ENCODE results near the gene RNF7.
A peak's percentile ranks its signal among the peaks of the same experiment; 100 is the strongest.
"Not testable (repeated sequence)": the region's sequence is repeated elsewhere in the genome, so short reads cannot be mapped to it uniquely, and the experiment has no call there.

RNF7 gene

DNA sequence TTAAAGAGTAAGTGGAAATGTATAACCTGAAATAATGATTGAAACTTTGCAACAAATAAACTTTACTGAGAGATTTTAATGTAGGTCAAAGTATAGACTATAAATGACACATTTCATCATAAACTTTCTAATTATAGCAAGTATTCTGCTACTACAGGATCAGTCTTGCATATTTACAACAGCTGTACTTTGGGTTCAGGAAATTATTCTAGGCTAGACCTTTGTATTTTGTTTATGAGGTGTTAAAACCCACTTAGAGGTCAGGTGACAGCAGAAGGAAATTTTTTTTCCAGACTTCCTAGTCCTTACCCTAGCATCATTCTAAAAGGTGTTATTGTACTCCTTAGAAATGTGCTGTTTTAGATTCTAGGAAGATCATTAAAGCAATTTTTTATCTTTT, 2.3 kb downstream of the RNF7 start:
- H3K4me1 ChIP-seq: peaks cover 18% of the 10 kb centered on the region
- peaks cover 22% of the 10 kb centered on the region for H3K36me3 ChIP-seq (replicated peaks)
- no peaks in the 10 kb centered on the region for H3K9me3 ChIP-seq
- peak in 1 of 2 experiments; percentile 39 for DNase-seq (ENCODE audit: low spot score in 2 of 2)
- H3K4me3 ChIP-seq: no peak overlapping the region
- H3K27me3 ChIP-seq (ENCODE audit: low read depth): no peaks in the 10 kb centered on the region
- in situ Hi-C loops (cut with MboI; ENCODE audit: low sequenced_read_pairs): no loop called here

DNA sequence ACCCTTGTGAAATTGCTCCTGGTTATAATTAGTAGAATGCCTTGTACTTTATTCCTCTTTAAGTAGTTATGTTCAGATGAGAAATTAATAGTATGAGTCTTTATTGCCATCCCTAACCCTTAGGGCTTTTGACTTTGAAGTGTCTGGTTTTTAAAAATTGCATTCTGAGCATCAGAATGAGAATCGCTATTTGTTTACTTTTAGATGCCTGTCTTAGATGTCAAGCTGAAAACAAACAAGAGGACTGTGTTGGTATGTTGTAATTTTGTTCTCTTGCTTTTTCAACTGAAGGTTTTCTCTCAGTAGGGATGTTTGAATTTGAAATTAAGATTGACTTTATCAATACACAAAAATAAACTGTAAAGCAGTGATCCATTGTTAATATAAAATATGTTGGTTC, 5.2 kb downstream of the RNF7 start:
- Histone ChIP-seq H3K4me3 (no peak overlapping the region), H3K27me3 (ENCODE audit: low read depth) (no peaks in the 10 kb centered on the region), H3K36me3 (replicated peaks) (peaks cover 42% of the 10 kb centered on the region)

DNA sequence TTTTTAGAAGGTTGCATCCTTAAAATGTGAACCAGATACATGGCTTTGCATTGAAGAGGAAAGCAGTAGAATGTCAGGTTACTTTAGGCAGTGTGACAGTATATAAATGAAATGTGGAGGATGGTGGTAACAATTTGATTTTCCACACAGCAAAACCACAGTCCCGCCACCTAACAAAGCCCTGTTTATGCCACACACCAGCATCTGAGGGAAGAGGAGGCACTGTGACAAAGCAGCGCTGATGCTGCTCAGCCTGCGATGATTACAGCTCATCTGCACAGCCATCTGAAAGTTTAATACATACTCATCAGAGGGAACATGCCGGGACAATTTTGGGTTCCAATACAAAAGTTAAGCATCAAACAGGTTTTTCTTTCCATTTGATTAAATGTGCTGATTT, 8.9 kb downstream of the RNF7 start:
- Histone ChIP-seq H3K4me3 (no peak overlapping the region), H3K36me3 (replicated peaks) (peaks cover 42% of the 10 kb centered on the region)
- in situ Hi-C loops (cut with MboI; ENCODE audit: low sequenced_read_pairs): no loop called here

More for the DNA sequence above, 5.2 kb downstream of the RNF7 start:
- Histone ChIP-seq H3K9me3 (no peaks in the 10 kb centered on the region), H3K4me1 (peaks cover 13% of the 10 kb centered on the region)
- in situ Hi-C loops (cut with MboI; ENCODE audit: low sequenced_read_pairs): no loop called here
- no peak for DNase-seq (ENCODE audit: low spot score in 2 of 2)

DNA sequence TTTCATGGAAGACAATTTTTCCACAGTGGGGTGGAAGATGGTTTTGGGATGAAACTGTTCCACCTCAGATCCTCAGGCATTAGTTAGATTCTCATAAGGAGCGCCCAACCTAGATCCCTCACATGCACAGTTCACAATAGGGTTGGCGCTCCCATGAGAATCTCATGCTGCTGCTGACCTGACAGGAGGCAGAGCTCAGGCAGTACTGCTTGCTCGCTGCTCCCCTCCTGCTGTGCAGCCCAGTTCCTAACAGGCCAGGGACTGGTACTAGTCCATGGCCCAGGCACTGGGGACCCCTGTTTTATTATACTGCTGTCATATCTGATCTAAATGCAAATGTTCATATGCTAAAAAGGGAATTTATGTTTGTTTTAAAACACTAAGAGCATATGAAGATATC, 15.3 kb downstream of the RNF7 start:
- DNase-seq (ENCODE audit: low spot score in 2 of 2): no peak
- H3K27me3 ChIP-seq (ENCODE audit: low read depth): no peaks in the 10 kb centered on the region
- no peaks in the 10 kb centered on the region for H3K4me1 ChIP-seq
- in situ Hi-C loops (cut with MboI; ENCODE audit: low sequenced_read_pairs): no loop called here
- no peaks in the 10 kb centered on the region for H3K9me3 ChIP-seq
- H3K36me3 ChIP-seq (replicated peaks): no peaks in the 10 kb centered on the region
- no peak overlapping the region for H3K4me3 ChIP-seq

More for the DNA sequence above, 8.9 kb downstream of the RNF7 start:
- H3K27me3 ChIP-seq (ENCODE audit: low read depth): no peaks in the 10 kb centered on the region
- 0 out of 2 replicates have a peak, but pooled peaks cover 2% of the 10 kb centered on the region for H3K4me1 ChIP-seq
- DNase-seq (ENCODE audit: low spot score in 2 of 2): no peak
- no peaks in the 10 kb centered on the region for H3K9me3 ChIP-seq

DNA sequence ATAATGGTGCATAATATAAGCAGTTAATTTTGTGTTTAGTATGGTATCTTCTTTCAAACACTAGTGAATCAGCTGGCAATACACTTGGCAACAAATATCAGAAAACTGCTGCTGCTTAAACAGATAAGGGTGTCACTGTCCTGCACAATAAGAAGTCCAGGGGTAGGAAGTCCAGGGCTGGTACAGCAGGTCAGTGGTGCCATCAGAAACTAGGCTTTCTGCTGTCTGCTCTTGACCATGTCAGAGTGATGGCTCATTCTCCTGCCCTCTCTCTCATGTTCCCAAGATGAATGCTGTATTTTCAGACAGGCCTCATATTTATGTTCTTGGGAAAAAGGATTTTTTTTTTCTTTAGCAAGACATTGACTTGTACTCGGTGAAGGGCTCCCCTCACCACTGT, 15.9 kb downstream of the RNF7 start:
- in situ Hi-C loops (cut with MboI; ENCODE audit: low sequenced_read_pairs): no loop called here
- Histone ChIP-seq H3K36me3 (replicated peaks) (no peaks in the 10 kb centered on the region), H3K4me3 (no peak overlapping the region), H3K4me1 (no peaks in the 10 kb centered on the region), H3K9me3 (no peaks in the 10 kb centered on the region), H3K27me3 (ENCODE audit: low read depth) (no peaks in the 10 kb centered on the region)
- no peak for DNase-seq (ENCODE audit: low spot score in 2 of 2)

DNA sequence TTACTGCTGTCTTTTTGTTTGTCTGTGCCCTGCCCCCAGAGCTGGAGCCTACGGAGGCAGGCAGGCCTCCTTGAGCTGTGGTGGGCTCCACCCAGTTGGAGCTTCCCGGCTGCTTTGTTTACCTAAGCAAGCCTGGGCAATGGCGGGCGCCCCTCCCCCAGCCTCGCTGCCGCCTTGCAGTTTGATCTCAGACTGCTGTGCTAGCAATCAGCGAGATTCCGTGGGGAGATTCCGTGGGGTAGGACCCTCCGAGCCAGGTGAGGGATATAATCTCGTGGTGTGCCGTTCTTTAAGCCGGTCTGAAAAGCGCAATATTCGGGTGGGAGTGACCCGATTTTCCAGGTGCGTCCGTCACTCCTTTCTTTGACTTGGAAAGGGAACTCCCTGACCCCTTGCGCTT, 24.5 kb downstream of the RNF7 start:
- DNase-seq (ENCODE audit: low spot score in 2 of 2): not testable (repeated sequence)

DNA sequence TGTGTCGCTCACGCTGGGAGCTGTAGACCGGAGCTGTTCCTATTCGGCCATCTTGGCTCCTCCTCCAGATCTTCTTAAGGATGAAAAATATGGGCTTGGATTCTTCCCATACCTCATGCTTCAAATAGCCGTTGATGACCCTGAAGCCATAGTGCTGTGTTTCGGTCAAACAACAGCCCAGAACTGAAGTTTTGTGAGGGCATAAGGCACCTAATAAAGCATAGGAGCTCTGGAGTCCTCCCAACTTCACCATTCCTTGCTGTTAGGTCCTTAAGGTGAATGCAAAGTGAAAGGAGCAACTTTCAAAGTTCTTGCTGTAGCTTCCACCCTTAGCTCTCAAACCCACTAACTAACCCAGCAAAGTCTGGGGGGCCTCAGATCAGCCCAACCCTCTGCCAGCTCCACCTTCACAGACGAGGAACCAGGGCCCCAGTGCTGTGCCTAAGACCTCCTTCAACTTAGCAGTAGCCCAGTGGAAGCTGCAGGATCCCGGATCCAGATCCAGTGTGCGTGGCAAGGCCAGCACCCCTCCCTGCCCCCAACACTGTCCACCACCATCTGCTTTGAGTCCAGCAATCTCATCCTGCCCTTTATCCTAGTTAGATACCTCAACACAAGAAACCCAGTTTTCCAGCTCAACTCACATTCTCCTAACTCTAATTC, 25.1 kb downstream of the RNF7 start, which contains the start of gene GRK7:
GRK7 (plus strand) TSS at position 321 of the 663 bp plus-strand sequence. CDS start 14,877 bp downstream, outside the sequence.
- Histone ChIP-seq H3K36me3 (replicated peaks) (no peaks in the 10 kb centered on the region), H3K27me3 (ENCODE audit: low read depth) (no peaks in the 10 kb centered on the region), H3K9me3 (no peaks in the 10 kb centered on the region), H3K4me1 (no peaks in the 10 kb centered on the region; the same call in 1 of the 2 replicates), H3K4me3 (no peak within 1 kb of the TSS)
- no peak for DNase-seq (ENCODE audit: low spot score in 2 of 2)
- in situ Hi-C loops (cut with MboI; ENCODE audit: low sequenced_read_pairs): no loop called here

More for the DNA sequence above, 24.5 kb downstream of the RNF7 start:
- H3K27me3 ChIP-seq (ENCODE audit: low read depth); H3K9me3 ChIP-seq; H3K36me3 ChIP-seq (replicated peaks); H3K4me1 ChIP-seq; H3K4me3 ChIP-seq; in situ Hi-C loops (cut with MboI; ENCODE audit: low sequenced_read_pairs): not testable (repeated sequence)

DNA sequence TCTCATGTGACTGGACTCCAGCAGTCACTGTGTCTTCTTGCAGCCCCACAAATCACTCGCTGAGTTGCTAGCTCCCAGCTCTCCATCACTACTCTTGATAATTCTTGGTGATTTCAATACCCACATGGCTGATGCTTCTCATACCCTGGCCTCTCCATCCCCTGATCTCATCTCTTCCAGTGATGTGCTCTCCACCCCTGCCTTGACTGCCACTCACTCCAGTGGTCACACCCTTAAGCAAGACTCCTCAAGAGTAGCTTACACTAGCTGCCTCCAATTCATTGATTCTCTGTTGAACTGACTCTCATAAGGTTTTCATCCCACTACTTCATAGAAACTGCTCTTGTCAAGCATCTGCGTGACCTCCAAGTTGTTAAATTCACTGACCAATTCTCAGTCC, 25.9 kb downstream of the RNF7 start:
- no peak overlapping the region for H3K4me3 ChIP-seq

DNA sequence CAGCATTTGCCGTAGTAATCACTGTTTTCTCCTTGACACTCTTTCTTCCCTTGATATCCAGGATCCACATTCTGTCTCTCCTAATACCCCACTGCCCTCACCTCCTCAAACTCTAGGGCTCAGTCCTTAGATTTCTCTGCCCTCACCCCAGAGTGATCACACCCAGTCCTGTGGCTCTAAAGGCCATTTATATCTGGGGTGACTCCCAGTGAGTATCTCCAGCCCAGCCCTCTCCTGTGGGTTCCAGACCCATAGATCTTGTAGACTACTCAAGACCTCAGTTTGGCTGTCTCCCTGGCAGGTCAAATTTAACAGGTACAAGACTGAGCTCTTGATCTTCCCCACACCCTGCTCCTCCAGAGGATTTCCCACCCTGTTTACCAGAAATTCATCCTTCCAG, 26.4 kb downstream of the RNF7 start:
- H3K4me1 ChIP-seq: peaks cover 4% of the 10 kb centered on the region
- in situ Hi-C loops (cut with MboI; ENCODE audit: low sequenced_read_pairs): no loop called here
- no peaks in the 10 kb centered on the region for H3K9me3 ChIP-seq
- DNase-seq (ENCODE audit: low spot score in 2 of 2): no peak
- no peaks in the 10 kb centered on the region for H3K27me3 ChIP-seq (ENCODE audit: low read depth)
- no peaks in the 10 kb centered on the region for H3K36me3 ChIP-seq (replicated peaks)
- H3K4me3 ChIP-seq: no peak overlapping the region

More for the DNA sequence above, 25.9 kb downstream of the RNF7 start:
- DNase-seq (ENCODE audit: low spot score in 2 of 2): no peak
- Histone ChIP-seq H3K36me3 (replicated peaks) (no peaks in the 10 kb centered on the region), H3K27me3 (ENCODE audit: low read depth) (no peaks in the 10 kb centered on the region), H3K9me3 (no peaks in the 10 kb centered on the region), H3K4me1 (peaks cover 2% of the 10 kb centered on the region)
- in situ Hi-C loops (cut with MboI; ENCODE audit: low sequenced_read_pairs): no loop called here

DNA sequence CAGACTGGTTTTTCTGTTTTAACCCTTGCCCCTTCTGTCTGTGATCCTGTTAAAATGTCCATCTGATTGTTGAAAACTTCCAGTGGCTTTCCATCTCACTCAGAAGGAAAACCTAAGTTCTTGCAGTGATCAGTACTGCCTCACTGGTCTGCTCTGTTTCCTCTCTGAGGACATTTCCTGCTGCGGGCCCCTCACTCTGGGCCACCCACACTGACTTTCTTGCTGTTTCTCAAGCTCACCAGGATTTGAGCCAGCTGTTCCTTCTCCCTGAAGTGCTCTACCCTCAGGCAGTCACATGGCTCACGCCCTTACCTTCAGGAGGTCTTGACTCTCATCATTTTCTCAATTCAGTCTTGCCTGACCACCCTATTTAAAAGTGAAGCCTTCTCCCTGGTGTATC, 26.9 kb downstream of the RNF7 start:
- peaks cover 4% of the 10 kb centered on the region for H3K4me1 ChIP-seq
- DNase-seq (ENCODE audit: low spot score in 2 of 2): no peak
- H3K9me3 ChIP-seq: no peaks in the 10 kb centered on the region
- in situ Hi-C loops (cut with MboI; ENCODE audit: low sequenced_read_pairs): no loop called here
- no peaks in the 10 kb centered on the region for H3K36me3 ChIP-seq (replicated peaks)
- H3K27me3 ChIP-seq (ENCODE audit: low read depth): no peaks in the 10 kb centered on the region
- H3K4me3 ChIP-seq: no peak overlapping the region

DNA sequence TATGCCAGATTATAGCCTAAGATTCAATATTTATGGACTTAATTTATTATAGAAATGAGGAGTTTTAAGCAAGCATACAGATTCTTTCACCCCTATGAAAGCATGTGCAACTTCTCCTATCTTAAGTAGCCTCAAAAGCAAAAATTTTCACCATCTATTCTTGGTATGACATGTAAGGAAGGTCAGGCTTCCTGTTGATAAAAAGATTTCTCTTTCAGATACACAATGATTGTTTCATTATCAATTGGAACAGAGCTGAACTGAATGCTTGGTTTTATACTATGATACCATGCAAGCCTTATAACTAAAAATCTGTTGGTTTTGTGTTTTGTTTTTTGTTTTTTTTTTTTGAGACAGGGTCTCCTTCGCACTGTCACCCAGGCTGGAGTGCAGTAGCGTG, 29.0 kb downstream of the RNF7 start:
- Histone ChIP-seq H3K9me3 (no peaks in the 10 kb centered on the region), H3K27me3 (ENCODE audit: low read depth) (no peaks in the 10 kb centered on the region), H3K4me1 (peaks cover 4% of the 10 kb centered on the region), H3K4me3 (no peak overlapping the region), H3K36me3 (replicated peaks) (no peaks in the 10 kb centered on the region)
- no peak for DNase-seq (ENCODE audit: low spot score in 2 of 2)
- in situ Hi-C loops (cut with MboI; ENCODE audit: low sequenced_read_pairs): no loop called here

DNA sequence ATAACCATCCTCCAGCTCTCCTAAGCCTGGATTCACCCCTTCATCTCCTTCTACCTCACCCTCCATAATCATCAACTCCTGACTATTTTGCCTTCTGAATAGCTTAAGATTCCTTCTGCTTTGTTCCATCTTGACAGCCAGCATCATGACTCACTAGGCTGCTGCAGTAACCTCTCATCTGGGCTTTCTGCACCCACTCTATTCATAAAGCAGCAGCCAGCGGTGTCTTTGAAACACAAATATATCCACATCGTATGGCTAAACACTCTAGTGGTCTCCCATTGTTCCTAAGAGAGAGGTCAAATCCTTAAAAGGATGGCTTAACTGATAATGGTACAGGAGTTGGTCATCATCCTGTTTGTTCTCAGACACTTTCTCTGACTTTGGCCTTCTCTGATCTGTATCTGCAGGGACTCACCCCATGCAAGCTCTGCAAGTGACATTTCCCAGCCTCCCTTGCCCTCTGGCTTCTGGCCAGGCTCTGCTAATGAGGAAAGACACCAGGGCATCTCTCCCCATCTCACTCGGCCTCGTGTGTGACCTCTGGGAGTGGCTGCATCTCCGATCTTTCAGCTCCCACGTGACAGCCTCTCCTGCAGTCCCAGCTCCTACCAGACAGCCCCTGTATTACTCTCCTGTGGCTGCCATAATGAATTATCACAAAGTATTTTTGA, 31.3 kb downstream of the RNF7 start:
- peak in 1 of 2 experiments; percentile 46 for DNase-seq (ENCODE audit: low spot score in 2 of 2)
- Histone ChIP-seq H3K4me1 (peaks cover 4% of the 10 kb centered on the region; the same call in 1 of the 2 replicates), H3K36me3 (replicated peaks) (no peaks in the 10 kb centered on the region), H3K9me3 (no peaks in the 10 kb centered on the region), H3K4me3 (no peak overlapping the region), H3K27me3 (ENCODE audit: low read depth) (no peaks in the 10 kb centered on the region)
- in situ Hi-C loops (cut with MboI; ENCODE audit: low sequenced_read_pairs): no loop called here

DNA sequence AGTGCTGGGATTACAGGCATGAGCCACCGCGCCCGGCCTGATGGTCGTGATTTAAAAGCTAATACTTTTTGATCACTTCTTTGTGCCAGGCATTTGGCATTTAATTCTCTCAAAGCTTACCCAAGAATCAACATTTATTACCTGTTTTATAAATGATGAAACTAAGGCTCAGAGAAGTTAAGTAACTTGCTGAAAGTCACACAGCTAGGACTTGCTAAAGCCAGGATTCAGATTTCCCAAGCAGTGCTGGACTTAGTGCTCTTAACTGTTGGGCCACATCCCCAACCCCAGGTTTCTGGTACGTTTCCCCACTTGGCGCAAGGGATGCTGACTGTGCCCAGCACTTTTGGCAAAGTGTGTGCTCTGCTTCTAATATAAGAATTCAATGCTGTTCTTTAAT, 35.6 kb downstream of the RNF7 start:
- H3K27me3 ChIP-seq (ENCODE audit: low read depth): no peaks in the 10 kb centered on the region
- H3K9me3 ChIP-seq: no peaks in the 10 kb centered on the region
- in situ Hi-C loops (cut with MboI; ENCODE audit: low sequenced_read_pairs): no loop called here
- H3K4me3 ChIP-seq: no peak overlapping the region
- DNase-seq (ENCODE audit: low spot score in 2 of 2): no peak
- peaks cover 4% of the 10 kb centered on the region; the same call in 1 of the 2 replicates for H3K4me1 ChIP-seq
- H3K36me3 ChIP-seq (replicated peaks): no peaks in the 10 kb centered on the region

DNA sequence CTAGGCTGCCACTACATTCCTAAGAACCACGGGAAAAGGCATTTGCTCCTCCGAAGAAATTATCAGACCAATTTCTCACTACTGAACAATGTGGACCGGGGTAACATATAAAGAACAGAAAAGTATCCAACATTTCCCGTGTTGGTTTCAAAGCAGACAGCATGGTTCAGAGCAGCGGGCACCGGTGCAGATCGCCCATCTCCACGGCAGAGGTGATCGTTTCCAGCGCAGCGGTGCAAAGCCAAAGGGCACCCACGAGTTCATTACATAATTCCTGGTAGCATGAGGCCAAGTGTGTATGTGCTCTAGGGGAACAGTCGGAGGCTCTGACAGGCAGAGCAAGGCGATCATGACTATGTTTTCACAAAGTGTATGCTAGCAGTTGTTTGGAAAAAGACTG, 38.3 kb downstream of the RNF7 start:
- Histone ChIP-seq H3K4me3 (no peak overlapping the region), H3K9me3 (no peaks in the 10 kb centered on the region), H3K36me3 (replicated peaks) (no peaks in the 10 kb centered on the region), H3K4me1 (no peaks in the 10 kb centered on the region), H3K27me3 (ENCODE audit: low read depth) (no peaks in the 10 kb centered on the region)
- in situ Hi-C loops (cut with MboI; ENCODE audit: low sequenced_read_pairs): no loop called here
- no peak for DNase-seq (ENCODE audit: low spot score in 2 of 2)

Measured in HAP-1 (cell line).